Measurements from ENCODE around the gene GARIN5A.
A peak's percentile ranks its signal among the peaks of the same experiment; 100 is the strongest.

The GARIN5A gene

DNA sequence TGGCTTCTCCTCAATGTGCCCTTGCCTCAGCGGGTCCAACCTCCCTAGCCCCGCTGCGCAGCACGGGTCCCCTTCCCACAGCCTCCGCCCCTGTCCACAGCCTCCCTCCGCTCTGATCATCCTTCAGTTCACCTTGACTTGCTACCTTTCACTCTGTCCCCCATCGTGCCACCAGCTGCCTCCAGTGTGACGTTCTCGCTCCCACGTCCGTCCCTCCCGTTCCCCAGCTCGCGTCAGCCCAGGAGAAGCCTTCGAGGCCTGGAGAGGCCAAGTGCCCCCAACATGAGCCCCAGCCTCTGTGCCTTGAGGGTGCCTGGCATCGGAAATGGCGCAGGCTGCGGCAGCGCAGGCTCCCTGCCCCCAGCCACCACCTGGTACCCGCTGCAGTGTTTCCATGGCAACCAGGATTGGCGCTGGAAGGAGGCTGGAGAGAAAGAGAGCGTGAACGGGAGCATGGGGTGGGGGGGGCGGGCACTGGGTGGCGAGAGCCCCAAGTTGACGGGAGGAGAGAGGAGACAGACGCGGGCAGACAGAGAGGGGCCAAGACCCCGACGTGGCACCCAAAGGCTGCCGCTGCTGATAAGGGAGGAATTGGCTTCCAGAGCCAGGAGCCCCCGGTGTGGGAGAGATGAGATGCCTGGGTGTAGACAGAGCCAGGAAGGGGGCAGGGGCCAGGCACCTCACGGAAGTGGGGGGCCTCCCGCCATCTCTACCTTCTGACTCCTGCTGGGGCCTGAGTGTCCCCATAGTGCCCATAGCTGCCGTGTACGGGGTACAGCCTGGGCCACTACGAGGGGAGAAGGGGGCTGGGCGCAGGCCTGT is 37.9 kb upstream of the GARIN5A start:
- Histone ChIP-seq H3K9me3 (ENCODE audit: control insufficient read depth, low read length) (no peaks in the 10 kb centered on the region), H3K27ac (ENCODE audit: insufficient read depth, low read length, poor library complexity, severe bottlenecking) (no peak overlapping the region), H3K4me3 (ENCODE audit: insufficient read depth, low read depth, low read length, poor library complexity, severe bottlenecking) (no peak overlapping the region), H3K27me3 (replicated peaks; ENCODE audit: control insufficient read depth, insufficient read depth, low read length, poor library complexity, severe bottlenecking) (no peaks in the 10 kb centered on the region), H3K4me1 (ENCODE audit: control insufficient read depth, insufficient read depth, low read length, poor library complexity, severe bottlenecking) (peaks cover 12% of the 10 kb centered on the region), H3K36me3 (ENCODE audit: control insufficient read depth, insufficient read depth, low read length) (no peaks in the 10 kb centered on the region)
- no peak for DNase-seq

DNA sequence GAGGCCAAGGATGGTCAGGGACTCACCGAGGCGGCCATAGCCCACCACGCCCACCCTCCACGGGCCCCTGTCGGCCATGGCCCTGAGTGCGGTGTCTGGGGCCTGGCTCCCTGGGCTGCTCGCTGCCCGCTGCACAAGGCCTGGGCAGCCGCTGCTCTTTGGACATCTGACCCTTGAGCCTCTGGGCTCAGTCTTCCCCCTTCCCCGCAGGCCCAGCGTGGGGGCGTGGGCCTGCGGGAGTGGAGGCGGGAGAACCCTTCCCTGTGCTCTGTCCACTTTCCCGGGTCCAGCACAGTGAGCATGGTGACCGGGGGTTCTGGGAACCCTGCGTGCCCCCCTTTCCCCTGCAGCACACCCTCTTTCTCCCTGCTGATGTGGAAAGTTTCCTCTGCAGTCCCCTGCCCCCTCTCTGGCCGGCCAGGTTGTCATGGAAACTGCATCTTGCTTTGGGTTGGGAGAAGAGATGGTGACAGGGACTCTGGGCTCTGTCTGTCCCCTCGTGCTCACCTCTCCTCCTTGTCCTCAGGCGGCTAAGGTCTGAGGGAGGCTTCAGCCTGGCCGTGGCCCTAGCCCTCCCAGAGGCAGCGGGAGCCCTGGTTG is 37.2 kb upstream of the GARIN5A start, which contains the start of gene ASPDH:
Gene ASPDH (minus strand): TSS at position 168 of the 600 bp plus-strand sequence. CDS start 90 bp downstream, at position 78.
- Histone ChIP-seq H3K4me3 (ENCODE audit: insufficient read depth, low read depth, low read length, poor library complexity, severe bottlenecking) (no peak within 1 kb of the TSS), H3K27me3 (replicated peaks; ENCODE audit: control insufficient read depth, insufficient read depth, low read length, poor library complexity, severe bottlenecking) (no peaks in the 10 kb centered on the region), H3K36me3 (ENCODE audit: control insufficient read depth, insufficient read depth, low read length) (no peaks in the 10 kb centered on the region), H3K9me3 (ENCODE audit: control insufficient read depth, low read length) (no peaks in the 10 kb centered on the region), H3K27ac (ENCODE audit: insufficient read depth, low read length, poor library complexity, severe bottlenecking) (no peak within 1 kb of the TSS), H3K4me1 (ENCODE audit: control insufficient read depth, insufficient read depth, low read length, poor library complexity, severe bottlenecking) (peaks cover 12% of the 10 kb centered on the region)
- no peak for DNase-seq

DNA sequence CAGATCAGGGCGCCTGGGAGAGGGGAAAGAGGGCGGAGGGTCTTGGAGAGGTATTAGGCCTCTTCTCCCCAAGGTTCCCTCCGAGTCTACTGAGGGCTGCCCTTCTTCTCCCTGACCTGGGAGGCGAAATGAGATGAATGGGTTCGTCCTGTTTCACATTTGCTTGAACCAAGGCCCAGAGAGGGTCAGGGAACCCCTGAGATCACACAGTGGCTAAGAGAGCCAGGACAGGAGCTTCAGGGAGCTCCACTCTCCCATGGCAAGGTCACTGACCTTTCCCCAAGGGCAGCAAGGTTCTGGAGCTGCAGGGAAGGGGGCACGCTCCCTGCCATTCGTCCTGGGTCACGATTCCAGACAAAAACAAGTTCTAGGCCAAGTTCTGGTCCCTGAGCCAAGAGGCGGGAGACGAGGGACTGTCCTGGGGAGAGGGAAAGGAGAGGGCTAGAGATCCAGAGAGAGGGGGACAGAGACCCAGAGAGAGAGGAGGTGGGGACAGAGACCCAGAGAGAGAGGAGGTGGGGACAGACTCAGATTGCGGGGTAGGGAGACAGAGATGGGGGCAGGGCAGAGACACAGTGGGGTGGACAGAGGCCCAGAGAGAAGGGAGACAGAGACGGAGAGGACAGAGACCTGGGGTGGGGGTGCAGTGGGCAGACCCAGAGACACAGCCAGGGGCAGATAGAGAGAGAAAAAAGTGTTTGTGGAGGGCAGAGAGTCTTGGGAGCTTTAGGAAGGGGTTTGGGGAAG is 36.5 kb upstream of the GARIN5A start:
- no peak for DNase-seq
- H3K27ac ChIP-seq (ENCODE audit: insufficient read depth, low read length, poor library complexity, severe bottlenecking), result no peak overlapping the region
- H3K36me3 ChIP-seq (ENCODE audit: control insufficient read depth, insufficient read depth, low read length), result no peaks in the 10 kb centered on the region
- H3K4me3 ChIP-seq (ENCODE audit: insufficient read depth, low read depth, low read length, poor library complexity, severe bottlenecking), result no peak overlapping the region
- H3K27me3 ChIP-seq (replicated peaks; ENCODE audit: control insufficient read depth, insufficient read depth, low read length, poor library complexity, severe bottlenecking), result no peaks in the 10 kb centered on the region
- H3K4me1 ChIP-seq (ENCODE audit: control insufficient read depth, insufficient read depth, low read length, poor library complexity, severe bottlenecking), result peaks cover 12% of the 10 kb centered on the region
- H3K9me3 ChIP-seq (ENCODE audit: control insufficient read depth, low read length), result no peaks in the 10 kb centered on the region

DNA sequence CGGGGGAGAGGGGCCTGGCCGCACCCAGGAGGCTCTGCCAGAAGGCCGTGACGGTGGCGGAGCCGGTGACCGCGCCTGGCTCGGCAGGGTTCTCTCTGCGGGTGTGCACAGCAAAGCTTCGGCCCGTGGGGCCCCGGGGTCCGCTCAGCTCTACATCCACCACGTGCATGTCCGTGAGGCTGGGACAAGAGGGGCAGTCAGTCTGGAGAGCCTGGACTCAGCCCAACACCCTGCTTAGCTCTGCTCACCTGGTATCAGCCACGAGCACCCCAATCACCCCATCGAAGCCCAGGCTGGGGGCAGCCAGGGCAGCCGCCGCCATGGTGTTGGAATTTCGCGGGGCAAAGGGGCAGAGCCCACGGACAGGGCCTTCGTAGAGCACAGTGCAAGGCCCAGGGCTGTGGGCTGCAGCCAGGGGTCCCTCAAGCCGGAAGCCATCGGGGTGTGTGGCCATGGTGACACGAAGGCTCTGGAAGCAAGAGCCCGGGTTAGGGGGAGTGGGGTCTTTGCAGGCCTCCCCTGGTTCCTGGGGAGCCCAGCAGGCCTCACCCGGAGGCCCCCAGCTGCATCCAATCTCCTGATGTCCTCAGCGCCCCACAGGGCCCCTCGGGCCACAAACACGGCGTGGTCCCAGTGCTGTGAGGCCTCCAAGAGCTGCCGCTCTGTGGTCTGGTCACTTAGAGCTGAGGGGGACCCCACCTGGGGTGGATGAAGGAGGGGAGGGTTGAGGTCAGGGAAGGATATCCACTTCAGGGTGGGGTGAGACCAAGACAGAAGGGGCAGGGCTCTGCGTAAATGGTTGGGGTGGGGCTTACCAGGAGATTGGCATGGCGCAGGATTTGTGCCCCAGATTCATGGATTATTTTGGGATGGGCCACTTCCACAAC is 35.7 kb upstream of the GARIN5A start:
- no peak for DNase-seq
- Histone ChIP-seq H3K4me3 (ENCODE audit: insufficient read depth, low read depth, low read length, poor library complexity, severe bottlenecking) (no peak overlapping the region), H3K4me1 (ENCODE audit: control insufficient read depth, insufficient read depth, low read length, poor library complexity, severe bottlenecking) (peaks cover 12% of the 10 kb centered on the region), H3K36me3 (ENCODE audit: control insufficient read depth, insufficient read depth, low read length) (no peaks in the 10 kb centered on the region), H3K27me3 (replicated peaks; ENCODE audit: control insufficient read depth, insufficient read depth, low read length, poor library complexity, severe bottlenecking) (no peaks in the 10 kb centered on the region), H3K9me3 (ENCODE audit: control insufficient read depth, low read length) (no peaks in the 10 kb centered on the region), H3K27ac (ENCODE audit: insufficient read depth, low read length, poor library complexity, severe bottlenecking) (no peak overlapping the region)

DNA sequence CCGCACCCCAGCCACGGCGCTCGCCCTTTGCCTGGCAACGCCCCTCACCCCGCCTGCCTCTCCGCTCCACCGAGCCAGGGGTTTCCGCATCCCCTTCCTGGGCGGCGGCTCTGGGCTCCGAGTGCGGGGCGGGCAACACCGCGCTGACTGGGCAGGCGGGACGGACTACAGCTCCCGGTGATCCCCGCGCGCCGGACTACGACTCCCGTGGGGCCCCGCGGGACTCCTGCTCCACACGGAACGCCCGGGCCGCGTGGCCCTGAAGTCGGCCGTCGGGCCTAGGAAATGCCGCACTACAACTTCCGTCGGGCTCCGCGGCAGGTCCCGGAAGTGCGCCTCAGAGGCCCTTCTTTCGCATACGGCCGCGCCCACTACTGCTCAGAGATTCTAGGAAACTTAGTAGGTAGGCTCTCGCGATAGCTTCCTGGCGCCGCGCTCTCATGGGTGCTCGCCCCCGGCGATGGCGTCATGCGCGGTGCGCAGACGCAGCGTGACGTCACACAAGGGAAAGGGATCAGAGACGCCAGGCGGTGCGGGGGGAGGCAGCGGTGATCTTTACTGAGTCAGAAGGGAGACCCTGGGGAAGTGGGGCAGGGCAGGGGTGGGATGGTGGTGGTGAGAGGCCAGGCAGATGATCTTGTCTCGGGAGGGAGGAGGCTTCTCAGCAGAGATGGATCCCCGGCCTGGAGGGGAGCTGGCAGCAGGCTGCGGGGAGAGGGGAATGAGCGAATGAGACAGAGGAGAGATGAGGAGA is 34.6 kb upstream of the GARIN5A start, which contains the start of gene JOSD2:
Gene JOSD2 (minus strand): TSS at position 123 of the 754 bp plus-strand sequence. CDS start 760 bp downstream, outside the sequence.
- Histone ChIP-seq H3K9me3 (ENCODE audit: control insufficient read depth, low read length) (no peaks in the 10 kb centered on the region), H3K4me1 (ENCODE audit: control insufficient read depth, insufficient read depth, low read length, poor library complexity, severe bottlenecking) (peaks cover 12% of the 10 kb centered on the region), H3K27me3 (replicated peaks; ENCODE audit: control insufficient read depth, insufficient read depth, low read length, poor library complexity, severe bottlenecking) (no peaks in the 10 kb centered on the region), H3K4me3 (ENCODE audit: insufficient read depth, low read depth, low read length, poor library complexity, severe bottlenecking) (peak within 1 kb of the TSS; percentile 52), H3K36me3 (ENCODE audit: control insufficient read depth, insufficient read depth, low read length) (no peaks in the 10 kb centered on the region), H3K27ac (ENCODE audit: insufficient read depth, low read length, poor library complexity, severe bottlenecking) (peak within 1 kb of the TSS; percentile 81)
- peak; percentile 94 to 96 (median 95) for DNase-seq

DNA sequence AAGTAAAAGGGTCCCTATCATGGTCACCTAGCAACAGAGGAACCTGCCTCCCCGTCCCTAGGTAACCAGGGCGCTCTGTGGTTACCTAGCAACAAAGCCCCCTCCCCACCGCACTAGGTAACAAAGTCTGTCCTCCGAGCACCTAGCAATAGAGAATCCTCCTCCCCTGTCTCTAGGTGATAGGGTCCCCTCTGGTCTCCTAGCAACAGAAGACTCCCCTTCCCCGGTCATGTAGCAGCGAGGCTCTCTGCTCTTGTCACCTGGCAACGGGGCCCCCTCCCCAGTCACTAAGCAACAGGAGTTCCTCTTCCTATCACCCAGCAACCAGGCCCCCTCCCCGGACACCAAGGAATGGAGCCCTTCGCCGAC is 34.0 kb upstream of the GARIN5A start:
- Histone ChIP-seq H3K36me3 (ENCODE audit: control insufficient read depth, insufficient read depth, low read length) (no peaks in the 10 kb centered on the region), H3K27me3 (replicated peaks; ENCODE audit: control insufficient read depth, insufficient read depth, low read length, poor library complexity, severe bottlenecking) (no peaks in the 10 kb centered on the region), H3K4me1 (ENCODE audit: control insufficient read depth, insufficient read depth, low read length, poor library complexity, severe bottlenecking) (peaks cover 12% of the 10 kb centered on the region), H3K27ac (ENCODE audit: insufficient read depth, low read length, poor library complexity, severe bottlenecking) (peak overlapping the region; percentile 81), H3K9me3 (ENCODE audit: control insufficient read depth, low read length) (no peaks in the 10 kb centered on the region), H3K4me3 (ENCODE audit: insufficient read depth, low read depth, low read length, poor library complexity, severe bottlenecking) (peak overlapping the region; percentile 52)
- no peak for DNase-seq

DNA sequence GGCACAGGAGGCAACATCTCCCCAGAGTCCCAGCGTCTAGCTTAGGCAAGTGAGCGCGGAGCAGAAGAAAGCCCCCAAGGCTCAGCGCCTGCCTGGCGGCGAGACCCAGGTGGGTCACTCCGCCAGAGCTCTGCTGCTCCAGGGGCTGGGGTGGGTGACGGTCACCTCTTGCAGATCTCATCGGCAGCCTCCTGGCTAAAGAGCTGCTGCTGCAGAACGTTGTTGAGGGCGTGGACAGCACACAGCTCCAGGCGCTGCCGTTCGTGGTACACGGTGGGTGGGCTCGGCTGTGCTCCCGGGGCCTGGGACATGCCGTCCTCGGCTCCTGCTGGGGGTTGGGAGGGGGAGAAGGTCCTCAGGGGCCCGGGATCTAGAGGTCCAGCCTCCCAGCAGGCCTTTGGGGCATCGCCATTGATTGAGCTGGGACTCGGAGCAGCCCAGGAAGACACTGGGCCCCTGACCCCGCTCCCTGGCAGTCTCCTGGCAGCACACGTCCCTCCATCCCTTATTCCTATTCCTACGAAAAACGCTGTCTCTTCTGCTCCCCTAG is 33.5 kb upstream of the GARIN5A start:
- H3K27ac ChIP-seq (ENCODE audit: insufficient read depth, low read length, poor library complexity, severe bottlenecking), result peak overlapping the region; percentile 81
- no peaks in the 10 kb centered on the region for H3K36me3 ChIP-seq (ENCODE audit: control insufficient read depth, insufficient read depth, low read length)
- peaks cover 12% of the 10 kb centered on the region for H3K4me1 ChIP-seq (ENCODE audit: control insufficient read depth, insufficient read depth, low read length, poor library complexity, severe bottlenecking)
- H3K4me3 ChIP-seq (ENCODE audit: insufficient read depth, low read depth, low read length, poor library complexity, severe bottlenecking), result peak overlapping the region; percentile 52
- H3K9me3 ChIP-seq (ENCODE audit: control insufficient read depth, low read length), result no peaks in the 10 kb centered on the region
- DNase-seq, result no peak
- no peaks in the 10 kb centered on the region for H3K27me3 ChIP-seq (replicated peaks; ENCODE audit: control insufficient read depth, insufficient read depth, low read length, poor library complexity, severe bottlenecking)

DNA sequence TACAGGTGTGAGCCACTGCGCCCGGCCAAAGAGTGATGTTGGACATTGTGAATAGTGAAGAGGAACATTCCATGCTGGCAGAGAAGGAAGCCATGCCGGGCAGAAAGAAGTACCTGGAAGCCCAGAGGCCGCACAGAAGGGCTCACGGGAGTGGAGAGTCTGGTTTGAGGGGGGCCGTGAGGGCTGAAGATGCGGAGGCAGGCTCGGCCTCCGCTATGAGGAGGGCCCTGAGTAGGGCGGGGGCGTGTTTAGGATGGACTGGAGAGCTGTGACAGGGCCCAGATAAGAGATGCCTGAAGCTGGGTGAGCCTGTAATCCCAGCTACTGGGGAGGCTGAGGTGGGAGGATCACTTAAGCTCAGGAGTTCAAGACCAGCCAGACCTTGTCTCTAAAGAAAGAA is 32.7 kb upstream of the GARIN5A start:
- Histone ChIP-seq H3K4me3 (ENCODE audit: insufficient read depth, low read depth, low read length, poor library complexity, severe bottlenecking) (no peak overlapping the region), H3K27me3 (replicated peaks; ENCODE audit: control insufficient read depth, insufficient read depth, low read length, poor library complexity, severe bottlenecking) (no peaks in the 10 kb centered on the region), H3K9me3 (ENCODE audit: control insufficient read depth, low read length) (no peaks in the 10 kb centered on the region), H3K27ac (ENCODE audit: insufficient read depth, low read length, poor library complexity, severe bottlenecking) (no peak overlapping the region), H3K36me3 (ENCODE audit: control insufficient read depth, insufficient read depth, low read length) (no peaks in the 10 kb centered on the region), H3K4me1 (ENCODE audit: control insufficient read depth, insufficient read depth, low read length, poor library complexity, severe bottlenecking) (peaks cover 12% of the 10 kb centered on the region)
- no peak for DNase-seq

DNA sequence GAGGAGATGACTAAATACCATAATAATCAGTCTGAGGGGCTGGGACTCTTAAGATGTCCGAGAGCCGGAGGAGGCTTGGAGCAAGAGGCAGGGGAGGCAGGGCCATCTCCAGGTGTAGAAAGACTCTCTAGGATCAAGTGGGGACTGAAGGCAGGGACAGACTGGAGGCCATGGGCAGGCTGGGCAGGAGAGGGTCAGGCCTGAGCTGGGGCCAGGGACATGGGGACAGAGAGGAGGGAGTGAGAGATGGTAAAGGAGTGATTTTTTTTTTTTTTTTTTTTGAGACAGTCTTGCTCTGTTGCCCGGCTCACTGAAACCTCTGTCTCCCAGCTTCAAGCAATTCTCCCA is 32.2 kb upstream of the GARIN5A start:
- DNase-seq, result no peak
- Histone ChIP-seq H3K27ac (ENCODE audit: insufficient read depth, low read length, poor library complexity, severe bottlenecking) (no peak overlapping the region), H3K9me3 (ENCODE audit: control insufficient read depth, low read length) (no peaks in the 10 kb centered on the region), H3K4me1 (ENCODE audit: control insufficient read depth, insufficient read depth, low read length, poor library complexity, severe bottlenecking) (peaks cover 12% of the 10 kb centered on the region), H3K27me3 (replicated peaks; ENCODE audit: control insufficient read depth, insufficient read depth, low read length, poor library complexity, severe bottlenecking) (no peaks in the 10 kb centered on the region), H3K36me3 (ENCODE audit: control insufficient read depth, insufficient read depth, low read length) (no peaks in the 10 kb centered on the region), H3K4me3 (ENCODE audit: insufficient read depth, low read depth, low read length, poor library complexity, severe bottlenecking) (no peak overlapping the region)

Data from effector memory CD4-positive, alpha-beta T cell (primary cell).